GM19438 (cell line): ENCODE data around the gene AP3B2.

Experiments
- ATAC-seq: cut with Tn5 transposase; IDR thresholded peaks from one replicate; pipeline ENCODE4 v1.9.1; 2021; ENCODE audit warnings: low read depth; ENCODE audit not compliant: unreplicated experiment

The AP3B2 gene

DNA sequence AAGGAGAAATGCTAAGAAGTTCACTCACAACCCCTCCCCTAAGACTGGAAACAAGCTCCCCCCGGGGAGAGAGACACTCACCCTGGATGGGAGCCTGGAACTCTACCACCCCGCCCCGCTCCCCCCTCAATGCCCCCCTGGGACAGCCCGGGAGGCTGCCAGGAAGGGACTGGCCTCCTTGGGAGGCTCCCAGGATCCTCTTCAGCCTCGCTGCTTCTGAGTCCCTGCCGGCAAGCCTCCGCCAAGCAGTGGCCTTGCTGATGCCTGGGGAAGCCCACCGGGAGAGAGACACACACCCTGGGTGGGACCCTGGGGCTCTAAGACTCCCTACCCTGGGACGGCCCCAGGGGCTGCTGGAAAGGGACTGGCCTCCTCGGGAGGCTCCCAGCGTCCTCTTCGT, 95.9 kb downstream of the AP3B2 start:
- ATAC-seq, result no peak

DNA sequence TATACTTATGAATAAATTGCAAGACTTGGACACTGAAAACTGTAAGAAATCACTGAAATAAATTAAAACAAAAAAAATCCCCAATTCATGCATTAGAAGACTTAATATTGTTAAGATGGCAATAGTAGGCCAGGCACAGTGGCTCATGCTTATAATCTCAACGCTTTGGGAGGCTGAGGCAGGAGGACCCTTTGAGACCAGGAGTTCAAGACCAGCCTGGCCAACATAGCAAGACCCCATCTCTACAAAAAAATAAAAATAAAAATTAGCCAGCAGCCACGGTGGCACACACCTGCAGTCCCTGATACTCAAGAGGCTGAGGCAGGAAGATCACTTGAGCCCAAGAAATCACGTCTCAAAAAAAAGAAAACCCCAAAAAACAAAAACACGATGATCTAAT, 98.3 kb downstream of the AP3B2 start:
- ATAC-seq, result no peak
